ENCODE results near the gene CFAP210. TPM values are rescaled to one million over a fixed set of nuclear protein-coding genes. Genes with fewer than 3 reads are reported as not detected.

CFAP210 gene
- total RNA-seq, 1 experiment from 2014 or later: not detected

DNA sequence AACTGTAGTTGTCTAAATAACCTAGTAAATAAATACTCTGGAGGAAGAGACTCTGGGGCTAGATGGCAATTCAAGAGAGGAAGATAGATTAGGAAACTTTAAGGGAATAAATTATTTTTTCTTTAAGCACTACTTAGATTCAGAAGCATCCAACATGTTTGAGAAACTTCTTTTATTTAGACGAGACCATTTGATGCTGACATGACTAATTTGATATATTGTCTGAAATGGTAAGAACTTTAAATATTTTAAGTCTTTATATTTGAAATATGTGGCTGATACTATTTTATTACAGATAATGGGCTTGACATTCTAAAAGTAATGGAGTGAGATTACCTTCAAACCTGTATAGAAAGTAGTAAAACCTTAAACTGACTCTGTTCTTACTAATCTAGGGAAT is 73.7 kb downstream of the CFAP210 start:
- POLR2A ChIA-PET: interaction anchor here (0.6 kb wide), 1 partner anchor 161 kb away, joined by 3 read pairs; no protein-coding TSS in a partner anchor
- H4K20me1 ChIP-seq (ENCODE audit: insufficient read depth): no peaks in the 10 kb centered on the region
- H3K36me3 ChIP-seq (ENCODE audit: control insufficient read depth in 1 of 2, insufficient read depth in 2 of 2, low read length in 2 of 2): peaks cover under 1 to 15% of the 10 kb centered on the region in 2 experiments; a peak in 2 of 4 replicates
- H3K27me3 ChIP-seq (ENCODE audit: insufficient read depth, low read length): no peaks in the 10 kb centered on the region
- H3K4me3 ChIP-seq (replicated peaks in 1 of 2; ENCODE audit: low read depth in 1 of 2, low read length in 2 of 2): no peak overlapping the region
- no peaks in the 10 kb centered on the region for H3K9me2 ChIP-seq (ENCODE audit: insufficient read depth)
- H3K9me3 ChIP-seq (ENCODE audit: control insufficient read depth in 1 of 2, insufficient read depth in 1 of 2, low read depth in 1 of 2, low read length in 2 of 2): no peaks in the 10 kb centered on the region
- H2AFZ ChIP-seq (ENCODE audit: low read depth, low read length, poor library complexity, severe bottlenecking): no peak overlapping the region
- no peaks in the 10 kb centered on the region for H3K4me1 ChIP-seq (ENCODE audit: control insufficient read depth in 1 of 2, insufficient read depth in 2 of 2, low read length in 2 of 2)
- TF ChIP-seq, protein P1, sequence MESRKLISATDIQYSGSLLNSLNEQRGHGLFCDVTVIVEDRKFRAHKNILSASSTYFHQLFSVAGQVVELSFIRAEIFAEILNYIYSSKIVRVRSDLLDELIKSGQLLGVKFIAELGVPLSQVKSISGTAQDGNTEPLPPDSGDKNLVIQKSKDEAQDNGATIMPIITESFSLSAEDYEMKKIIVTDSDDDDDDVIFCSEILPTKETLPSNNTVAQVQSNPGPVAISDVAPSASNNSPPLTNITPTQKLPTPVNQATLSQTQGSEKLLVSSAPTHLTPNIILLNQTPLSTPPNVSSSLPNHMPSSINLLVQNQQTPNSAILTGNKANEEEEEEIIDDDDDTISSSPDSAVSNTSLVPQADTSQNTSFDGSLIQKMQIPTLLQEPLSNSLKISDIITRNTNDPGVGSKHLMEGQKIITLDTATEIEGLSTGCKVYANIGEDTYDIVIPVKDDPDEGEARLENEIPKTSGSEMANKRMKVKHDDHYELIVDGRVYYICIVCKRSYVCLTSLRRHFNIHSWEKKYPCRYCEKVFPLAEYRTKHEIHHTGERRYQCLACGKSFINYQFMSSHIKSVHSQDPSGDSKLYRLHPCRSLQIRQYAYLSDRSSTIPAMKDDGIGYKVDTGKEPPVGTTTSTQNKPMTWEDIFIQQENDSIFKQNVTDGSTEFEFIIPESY (IDR thresholded peaks at IDR 0.05; ENCODE audit: extremely low read depth, insufficient replicate concordance, low read length): no peak
- TF ChIP-seq YY1 (IDR thresholded peaks at IDR 0.05; ENCODE audit: extremely low read depth, insufficient replicate concordance, low read depth, low read length): no peak
- no peak for TF ChIP-seq MAX (IDR thresholded peaks at IDR 0.05)
- no peak for TF ChIP-seq EZH2 (IDR thresholded peaks at IDR 0.05)
- no peak for TF ChIP-seq EZH2phosphoT487 (IDR thresholded peaks at IDR 0.05; ENCODE audit: borderline replicate concordance)
- TF ChIP-seq TCF7L2 (IDR thresholded peaks at IDR 0.05; ENCODE audit: borderline replicate concordance, extremely low read depth, insufficient read depth, insufficient read length): no peak
- no peak for TF ChIP-seq SIN3A (IDR thresholded peaks at IDR 0.05; ENCODE audit: low read depth)
- no peak for TF ChIP-seq POLR2AphosphoS5 (IDR thresholded peaks at IDR 0.05; ENCODE audit: low read depth, low read length)
- no peak for TF ChIP-seq JUND (IDR thresholded peaks at IDR 0.05)
- no peak overlapping the region for H3K9ac ChIP-seq (ENCODE audit: low read length)
- no peak overlapping the region for H3K4me2 ChIP-seq (ENCODE audit: low read length)
- no peak for DNase-seq (ENCODE audit: low read depth, low spot score)
- intact Hi-C loops (cut with micrococcal nuclease): no loop called here
- no TSS peak for BruUV-seq (replicated peaks)
- H3K79me2 ChIP-seq (ENCODE audit: insufficient read depth, low read length): peaks cover 71% of the 10 kb centered on the region
- CTCF ChIA-PET: no interaction called here
- ATAC-seq: no peak
- RAD21 ChIA-PET (ENCODE audit: low non-redundant PET in 1 of 2, low total read pairs in 2 of 2, uncharacterized antibody in 2 of 2, unreplicated experiment in 2 of 2): no interaction called here
- no peak overlapping the region for H3K27ac ChIP-seq (ENCODE audit: low read depth, low read length)

Measured in HCT116 (cell line).